Activated CD4-positive, CD25-positive, alpha-beta regulatory T cell treated with anti-CD3 and anti-CD28 coated beads, Interleukin-2, amount 50 U/mL, for 16 hours (primary cell): ENCODE data around the gene NR6A1.

Experiments
- DNase-seq: peaks from one replicate; pipeline ENCODE4 v3.0.0-alpha.2; 2020; ENCODE audit warnings: low read depth, low spot score

The NR6A1 gene

DNA sequence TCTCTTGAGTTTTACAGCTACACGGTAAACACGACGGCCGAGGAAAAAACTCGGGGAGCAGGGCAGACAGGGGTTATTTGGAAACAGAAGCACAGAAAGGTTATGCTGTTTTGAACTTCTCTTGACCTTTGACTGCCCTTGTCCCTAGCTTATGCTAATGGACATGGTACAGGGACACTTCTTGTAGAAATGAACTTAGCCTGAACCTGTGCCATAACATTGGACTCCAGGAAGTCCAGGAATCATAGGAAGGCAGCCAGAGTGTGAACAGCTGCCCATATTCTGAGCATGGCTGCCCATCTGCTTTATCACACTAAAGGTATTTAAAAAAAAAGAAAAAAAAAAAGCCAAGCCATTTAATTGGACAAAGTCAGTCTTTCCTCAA lies 46.1 kb downstream of the NR6A1 start:
- no peak for DNase-seq

DNA sequence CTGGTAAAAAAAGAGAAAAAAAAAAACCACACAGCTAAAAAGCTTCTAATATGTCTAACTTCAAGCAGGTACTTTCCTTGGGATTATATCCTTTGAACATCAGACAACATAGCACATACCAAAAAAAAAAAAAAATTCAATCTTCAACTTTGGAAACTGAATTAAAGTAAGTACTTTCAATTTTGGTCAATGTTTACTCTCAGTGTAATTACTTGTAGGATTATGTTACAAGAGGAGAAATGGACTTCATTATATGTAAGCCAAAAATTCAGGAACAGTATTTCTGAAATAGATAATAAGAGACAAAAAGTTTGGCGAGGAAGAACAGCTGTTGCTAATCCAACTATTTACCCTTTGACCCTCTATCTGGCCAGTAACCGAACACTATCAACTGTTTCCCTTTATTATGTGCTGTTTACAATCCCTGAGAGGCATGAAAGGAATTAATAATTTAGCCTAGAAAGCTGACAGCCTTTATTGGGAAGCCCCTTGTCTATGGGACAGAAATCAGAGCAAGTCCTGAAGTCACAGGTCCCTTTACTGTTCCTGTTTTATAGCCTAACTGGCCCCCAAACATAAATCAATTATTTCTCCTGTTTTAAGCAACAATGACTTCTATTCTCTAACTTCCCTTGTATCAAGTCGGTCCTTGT lies 46.6 kb downstream of the NR6A1 start:
- no peak for DNase-seq

DNA sequence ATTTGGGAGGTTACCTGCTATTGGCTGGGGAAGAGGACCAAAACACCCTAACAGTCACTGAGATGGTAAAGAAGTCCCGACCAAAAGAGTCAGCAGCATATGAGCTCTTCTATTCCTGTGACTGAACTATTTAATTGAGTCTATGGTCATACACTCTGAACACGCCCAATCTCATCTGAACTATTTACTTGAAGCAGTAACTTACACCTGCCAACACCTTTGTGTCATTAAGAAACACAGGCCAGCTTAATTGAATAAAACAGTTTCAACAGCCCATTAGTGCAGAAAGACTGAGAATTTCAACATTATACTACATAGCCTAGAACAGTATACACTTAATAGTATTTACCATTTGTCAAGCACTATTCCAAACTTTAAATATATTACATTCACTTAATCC lies 47.8 kb downstream of the NR6A1 start:
- no peak for DNase-seq

DNA sequence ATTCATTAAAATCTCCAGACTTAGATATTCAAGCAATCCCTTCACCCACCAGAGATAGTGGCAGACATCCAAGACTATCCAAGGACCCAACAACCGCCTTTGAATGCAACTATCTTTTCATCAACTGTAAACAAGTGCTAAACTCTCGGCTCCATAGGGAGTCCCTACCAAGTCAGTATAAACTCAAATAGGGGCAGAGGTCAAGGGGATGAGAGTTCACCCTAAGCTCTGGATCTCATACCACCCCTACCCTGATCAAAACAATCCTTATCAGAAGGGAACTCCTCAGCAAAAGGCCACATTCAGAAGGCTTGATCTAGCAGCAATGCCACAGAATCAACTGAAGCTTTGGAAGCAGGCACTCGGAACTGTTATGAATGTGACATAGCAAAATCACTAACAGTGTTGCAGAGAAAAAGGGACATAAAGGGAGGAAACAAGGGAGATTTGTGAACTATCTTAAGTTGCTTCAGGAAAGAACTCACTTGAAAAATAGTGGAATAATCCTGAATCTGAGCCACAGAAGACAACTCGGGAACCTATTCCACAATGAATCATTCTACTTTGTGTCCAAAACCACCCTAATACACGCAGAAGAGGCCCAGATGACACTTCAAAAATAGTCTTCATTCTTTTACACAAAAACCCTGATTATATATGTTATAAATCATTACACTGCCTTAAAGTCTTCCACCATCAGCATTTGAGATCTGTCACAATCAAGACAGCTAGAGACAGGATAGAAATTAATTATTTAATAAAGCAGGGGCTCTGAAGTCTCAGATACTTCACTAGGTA lies 49.8 kb downstream of the NR6A1 start:
- DNase-seq = no peak

DNA sequence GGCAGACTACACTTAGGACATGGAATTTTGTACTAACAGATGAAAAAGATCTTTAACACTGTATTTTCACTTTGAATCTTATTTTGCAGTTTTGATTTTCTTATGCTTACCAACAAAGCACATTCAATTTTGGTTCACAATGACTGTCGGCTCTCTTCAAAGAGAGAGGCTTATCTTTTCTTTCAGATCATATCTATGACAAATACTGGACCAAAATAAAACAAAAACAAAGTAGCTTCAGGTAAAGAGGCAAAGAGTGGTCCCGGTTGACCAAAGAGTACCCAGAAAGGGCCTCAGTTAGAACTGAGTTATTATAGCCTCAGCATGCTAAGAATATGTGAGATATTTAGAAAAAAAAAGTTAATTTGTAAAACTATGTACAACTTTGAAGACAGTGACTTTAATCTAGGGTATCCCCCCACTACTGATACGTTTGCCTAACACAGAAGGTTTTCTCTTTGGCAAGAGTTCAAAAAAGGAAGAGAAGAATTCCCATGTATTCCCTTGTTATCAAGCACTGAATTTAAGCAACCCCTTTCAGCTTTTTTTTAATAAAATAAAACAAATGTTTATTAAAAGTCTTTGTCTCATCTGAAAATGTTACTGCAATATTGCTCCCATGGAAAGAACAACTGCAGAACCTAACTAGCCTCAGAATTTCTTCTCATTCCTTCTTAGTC lies 50.5 kb downstream of the NR6A1 start:
- DNase-seq = no peak

DNA sequence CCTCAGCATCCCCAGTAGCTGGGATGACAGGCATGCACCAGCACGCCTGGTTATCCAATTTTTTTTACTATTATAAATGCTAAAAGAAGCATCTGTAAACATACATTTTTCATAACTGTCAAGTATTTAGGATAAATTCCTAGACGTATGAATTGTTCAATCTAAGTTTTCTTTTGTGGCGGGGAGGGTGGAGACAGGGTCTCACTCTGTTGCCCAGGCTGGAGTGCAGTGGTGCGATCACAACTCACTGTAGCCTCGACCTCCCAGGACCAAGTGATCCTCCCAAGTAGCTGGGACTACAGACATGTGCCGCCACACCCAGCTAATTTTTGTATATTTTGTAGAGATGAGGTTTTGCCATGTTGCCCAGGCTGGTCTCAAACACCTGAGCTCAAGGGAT lies 52.2 kb downstream of the NR6A1 start:
- no peak for DNase-seq

DNA sequence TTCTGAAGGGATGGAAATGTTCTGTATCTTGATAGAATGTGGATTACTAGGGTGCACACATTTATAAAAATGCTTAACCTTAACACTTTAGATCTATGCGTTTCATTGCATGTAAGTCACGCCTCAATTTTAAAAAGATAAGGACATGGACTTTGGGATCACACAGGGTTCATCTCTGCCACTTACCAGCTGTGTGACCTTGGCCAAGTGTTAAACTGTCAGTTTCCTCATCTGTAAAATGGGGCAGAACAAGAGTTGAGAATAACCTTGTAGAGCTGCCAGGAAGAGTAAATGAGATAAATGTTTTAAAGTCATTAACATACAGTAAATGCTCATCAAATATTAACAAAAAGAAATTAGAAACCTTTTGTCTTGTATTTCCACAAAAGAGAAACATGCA lies 53.5 kb downstream of the NR6A1 start:
- no peak for DNase-seq

DNA sequence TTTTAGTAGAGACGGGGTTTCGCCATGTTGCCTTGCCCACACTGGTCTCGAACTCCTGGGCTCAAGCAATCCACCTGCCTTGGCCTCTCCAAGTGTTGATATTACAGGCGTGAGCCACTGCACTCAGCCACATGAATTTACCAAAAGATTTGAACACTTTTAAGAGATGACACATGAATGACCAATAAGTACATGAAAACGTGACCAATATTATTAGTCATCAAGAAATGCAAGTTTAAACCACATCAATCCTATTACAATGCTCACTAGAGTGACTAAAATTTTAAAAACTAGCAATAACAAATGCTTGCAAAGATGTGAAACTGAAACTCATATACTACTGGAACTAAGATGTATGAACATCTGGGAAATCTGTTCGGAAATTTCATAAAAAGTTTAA lies 54.3 kb downstream of the NR6A1 start:
- no peak for DNase-seq

DNA sequence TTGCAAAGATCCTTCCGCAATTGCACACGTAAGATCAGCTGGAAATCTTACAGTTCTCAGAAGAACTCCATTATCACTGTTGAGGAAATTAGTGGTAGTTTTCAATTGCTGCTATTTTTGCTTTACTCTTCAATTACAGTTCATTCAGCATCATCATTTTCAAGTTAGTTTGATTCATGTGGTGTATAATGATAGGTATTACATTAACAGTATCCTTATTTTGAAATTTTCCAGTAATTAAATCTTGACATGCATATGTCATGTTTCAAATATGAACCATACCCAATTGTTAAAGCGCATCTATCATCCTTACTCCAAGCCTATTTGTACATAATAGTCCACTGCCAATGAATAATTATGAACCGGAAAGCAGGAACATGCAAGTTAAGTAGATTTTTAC lies 60.3 kb downstream of the NR6A1 start:
- no peak for DNase-seq

DNA sequence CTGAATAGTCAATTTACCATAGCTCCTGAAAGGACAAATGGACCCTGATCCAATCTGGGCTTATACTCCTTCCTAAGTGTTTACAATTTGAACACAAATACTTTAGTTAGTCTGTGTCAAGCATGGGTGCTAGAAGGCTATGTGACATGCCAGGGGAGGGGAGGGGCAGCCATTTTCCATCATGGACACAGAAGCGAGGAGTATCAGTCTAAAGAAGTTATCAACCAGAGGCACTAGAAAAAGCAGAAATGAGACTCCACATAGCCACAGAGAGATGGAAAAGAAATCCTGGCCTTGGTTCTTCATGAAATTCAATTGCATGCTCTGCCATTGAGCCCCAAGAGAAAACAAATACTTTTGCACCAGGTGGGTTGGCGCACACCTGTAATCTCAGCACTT lies 61.8 kb downstream of the NR6A1 start:
- DNase-seq = no peak

DNA sequence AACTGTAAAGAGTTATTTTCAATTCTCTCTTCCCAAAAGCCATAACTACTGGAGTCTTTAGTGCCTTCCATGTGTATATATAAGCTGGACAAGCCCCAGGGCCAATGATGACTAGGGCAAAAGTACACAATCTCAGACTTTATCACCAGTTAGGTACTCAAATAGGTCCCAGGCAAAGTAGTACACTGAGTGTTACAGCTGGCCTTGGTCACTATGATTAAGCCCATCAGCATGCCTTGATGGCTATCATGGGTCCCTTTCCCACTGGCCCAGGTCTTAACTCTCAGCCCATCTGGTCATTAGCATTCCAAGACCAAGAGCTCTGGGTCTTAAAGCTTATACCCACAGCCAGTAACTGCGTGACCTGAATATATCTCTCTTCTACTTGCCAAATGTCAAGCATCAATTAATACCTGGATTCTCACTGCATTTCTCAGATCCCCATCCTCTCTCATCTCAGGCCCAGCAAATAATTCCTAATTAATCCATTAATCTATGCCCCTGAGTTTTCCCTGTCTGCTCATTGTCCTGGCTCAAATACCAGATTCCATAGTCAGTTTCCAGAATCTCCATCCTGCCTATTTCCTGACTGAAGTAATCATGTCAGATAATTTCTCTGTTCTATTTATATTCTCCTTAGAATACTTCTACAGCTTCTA lies 62.3 kb downstream of the NR6A1 start:
- no peak for DNase-seq

DNA sequence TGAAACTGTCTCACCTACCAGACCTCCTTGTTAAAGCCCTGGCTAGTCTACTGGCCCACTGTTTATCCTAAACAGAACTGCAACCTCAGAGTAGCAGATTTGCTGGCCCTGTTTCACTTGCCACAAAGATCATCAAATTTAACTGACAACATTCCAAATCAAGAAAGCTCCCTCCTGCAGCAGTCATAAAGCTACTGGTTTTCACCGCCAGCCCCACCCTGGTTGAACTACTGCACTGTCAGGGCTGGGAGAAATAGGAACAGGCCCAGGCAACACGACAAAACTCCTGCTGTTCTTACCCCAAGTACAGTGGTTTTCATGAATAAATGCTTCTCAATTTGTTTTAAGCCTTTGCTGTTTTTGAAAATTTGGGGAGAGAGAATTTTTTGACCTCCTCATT lies 63.0 kb downstream of the NR6A1 start:
- no peak for DNase-seq

DNA sequence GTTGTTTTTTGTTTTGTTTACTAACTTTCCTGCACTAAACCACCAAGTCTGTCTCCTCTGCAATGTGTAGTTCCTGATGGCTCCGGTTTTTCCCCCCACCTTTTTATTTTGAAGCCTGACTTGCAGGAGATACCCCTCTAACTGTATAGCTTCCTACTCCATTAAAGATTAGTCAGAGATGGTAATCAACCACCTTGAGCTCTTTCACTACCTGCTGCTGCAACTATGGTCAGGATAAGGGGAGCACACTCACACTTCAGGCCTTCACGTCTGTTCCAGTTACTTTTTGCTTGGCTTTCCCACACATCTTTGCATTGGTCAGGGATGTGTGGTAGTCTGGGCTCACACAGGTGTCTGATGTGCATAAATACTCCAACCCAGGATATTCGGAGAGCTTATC lies 63.4 kb downstream of the NR6A1 start:
- no peak for DNase-seq

DNA sequence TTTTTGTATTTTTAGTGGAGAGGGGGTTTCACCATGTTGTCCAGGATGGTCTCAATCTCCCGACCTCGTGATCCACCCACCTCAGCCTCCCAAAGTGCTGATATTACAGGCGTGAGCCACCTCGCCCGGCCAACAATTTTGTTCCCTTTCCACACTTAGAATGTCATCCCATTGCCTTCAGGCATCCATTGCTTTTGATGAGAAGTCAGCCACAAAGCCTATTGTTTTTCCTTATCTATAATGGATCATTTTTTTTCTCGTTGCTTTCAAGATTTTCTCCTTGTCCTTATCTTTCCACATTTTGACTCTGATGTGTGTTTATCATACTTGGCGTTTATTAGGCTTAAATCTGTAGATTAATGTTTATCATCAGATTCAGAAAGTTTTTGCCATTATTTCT lies 64.4 kb downstream of the NR6A1 start:
- no peak for DNase-seq

DNA sequence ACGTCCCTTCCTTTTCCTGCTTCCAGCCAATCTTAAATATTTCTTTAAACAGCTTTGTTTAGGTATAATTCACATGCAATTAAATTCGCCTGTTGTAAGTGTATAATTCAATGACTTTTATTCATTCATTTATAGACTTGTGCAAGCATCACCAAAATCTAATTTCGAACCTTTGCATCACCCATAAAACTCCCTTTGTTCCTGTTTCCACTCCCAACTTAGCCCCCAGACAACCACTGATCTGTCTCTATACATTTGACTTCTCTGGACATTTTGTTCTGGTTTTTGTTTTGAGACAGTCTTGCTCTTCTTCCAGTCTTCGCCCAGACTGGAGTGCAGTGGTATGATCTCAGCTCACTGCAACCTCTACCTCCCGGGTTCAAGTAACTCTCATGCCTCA lies 71.5 kb downstream of the NR6A1 start:
- DNase-seq = no peak

DNA sequence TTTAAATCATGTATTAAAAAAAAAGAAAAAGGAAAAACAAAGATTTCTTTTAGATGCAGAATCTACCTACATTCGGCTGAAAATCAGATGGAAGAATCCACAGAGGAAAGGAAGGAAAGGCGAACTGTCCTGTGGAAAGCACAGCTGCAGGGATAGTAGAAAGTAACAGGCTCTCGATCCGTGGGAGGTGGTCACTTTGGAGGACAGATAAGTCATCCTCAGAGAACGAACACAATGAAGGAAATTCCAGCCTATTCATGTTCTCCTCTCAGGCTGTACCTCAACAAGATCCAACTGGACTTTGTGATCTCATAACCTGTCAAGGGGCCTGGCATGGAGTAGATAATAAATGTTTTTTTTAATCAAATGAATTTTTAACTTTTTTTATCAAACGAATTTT lies 72.8 kb downstream of the NR6A1 start:
- DNase-seq = no peak

DNA sequence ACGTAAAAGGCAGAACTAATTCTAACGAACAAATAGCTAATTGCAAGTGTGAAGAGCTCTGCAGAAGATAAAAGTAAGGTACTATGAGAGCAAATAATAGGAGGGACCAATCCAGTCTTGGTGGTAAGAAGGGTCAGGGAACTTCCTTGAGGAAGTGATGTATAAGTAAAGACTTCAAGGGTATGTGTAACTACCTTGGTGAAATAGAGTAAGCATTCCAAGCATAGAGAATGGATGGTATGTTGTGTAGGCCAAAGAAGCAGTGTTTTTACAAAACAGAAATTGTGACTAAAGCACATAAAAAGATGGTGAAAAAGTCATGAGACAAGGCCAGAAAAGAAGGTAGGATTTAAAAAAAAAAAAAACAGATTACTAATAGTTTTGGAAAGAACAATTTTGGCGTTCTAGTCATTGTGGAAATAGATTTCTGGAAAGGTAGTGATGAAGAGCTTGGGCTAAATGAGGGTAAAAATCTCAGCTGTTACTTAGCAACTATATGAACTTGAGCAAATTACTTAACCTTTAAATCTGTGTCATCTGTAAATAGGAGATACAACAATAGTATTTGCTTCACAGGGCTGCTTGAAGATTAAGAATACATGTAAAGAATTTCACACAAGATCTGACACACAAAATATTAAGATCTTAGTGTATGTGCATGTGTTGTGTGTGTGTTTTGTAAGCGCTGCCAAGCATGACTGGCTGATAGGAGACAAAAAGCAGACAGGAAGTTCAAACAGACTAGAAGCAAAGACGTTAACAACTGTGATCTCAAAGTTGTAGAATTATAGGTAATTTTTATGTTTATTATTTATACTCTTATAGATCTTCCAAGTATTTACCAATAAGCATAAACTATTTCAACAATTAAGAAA lies 73.5 kb downstream of the NR6A1 start:
- no peak for DNase-seq

DNA sequence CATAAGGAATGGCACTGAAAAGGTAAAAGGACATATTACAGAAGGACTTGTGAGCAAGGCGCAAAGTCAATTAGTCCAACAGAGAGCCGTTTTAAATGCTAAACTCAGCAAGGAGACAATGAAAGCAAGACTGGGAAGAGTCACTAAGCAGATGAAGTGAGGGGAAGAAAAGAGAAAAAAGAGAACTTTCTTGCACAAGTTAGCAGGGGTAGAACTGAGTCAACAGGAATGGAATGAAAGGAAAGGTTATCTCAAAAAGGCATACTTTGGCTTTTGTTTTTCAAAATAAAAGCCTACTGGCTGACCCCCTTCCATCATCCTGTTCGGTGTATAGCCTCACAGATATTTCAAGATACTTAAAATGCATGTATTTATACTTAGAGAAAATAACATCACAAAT lies 75.0 kb downstream of the NR6A1 start:
- DNase-seq = no peak

DNA sequence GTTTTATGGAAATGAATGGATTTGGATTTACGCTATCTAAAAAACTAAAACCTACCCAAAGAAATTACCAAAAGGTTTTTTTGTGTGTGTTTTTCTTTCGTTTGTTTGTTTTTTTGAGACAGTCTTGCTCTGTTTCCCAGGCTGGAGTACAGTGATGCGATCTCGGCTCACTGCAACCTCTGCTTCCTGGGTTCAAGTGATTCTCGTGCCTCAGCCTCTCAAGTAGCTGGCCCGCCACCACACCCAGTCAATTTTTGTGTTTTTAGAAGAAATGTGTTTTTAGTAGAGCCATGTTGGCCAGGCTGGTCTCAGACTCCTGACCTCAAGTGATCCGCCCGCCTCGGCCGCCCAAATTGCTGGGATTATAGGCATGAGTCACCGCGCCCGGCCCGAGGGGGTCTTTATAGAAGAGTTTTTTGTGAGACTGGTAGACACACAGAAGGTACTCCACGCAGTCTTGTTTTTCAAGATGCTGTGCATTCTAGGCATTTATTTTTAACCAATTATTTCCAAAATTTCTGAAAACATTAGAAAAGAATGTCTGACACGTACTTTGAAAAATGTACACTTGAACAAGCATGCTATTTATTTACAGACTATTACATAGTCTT lies 75.7 kb downstream of the NR6A1 start:
- DNase-seq = no peak

DNA sequence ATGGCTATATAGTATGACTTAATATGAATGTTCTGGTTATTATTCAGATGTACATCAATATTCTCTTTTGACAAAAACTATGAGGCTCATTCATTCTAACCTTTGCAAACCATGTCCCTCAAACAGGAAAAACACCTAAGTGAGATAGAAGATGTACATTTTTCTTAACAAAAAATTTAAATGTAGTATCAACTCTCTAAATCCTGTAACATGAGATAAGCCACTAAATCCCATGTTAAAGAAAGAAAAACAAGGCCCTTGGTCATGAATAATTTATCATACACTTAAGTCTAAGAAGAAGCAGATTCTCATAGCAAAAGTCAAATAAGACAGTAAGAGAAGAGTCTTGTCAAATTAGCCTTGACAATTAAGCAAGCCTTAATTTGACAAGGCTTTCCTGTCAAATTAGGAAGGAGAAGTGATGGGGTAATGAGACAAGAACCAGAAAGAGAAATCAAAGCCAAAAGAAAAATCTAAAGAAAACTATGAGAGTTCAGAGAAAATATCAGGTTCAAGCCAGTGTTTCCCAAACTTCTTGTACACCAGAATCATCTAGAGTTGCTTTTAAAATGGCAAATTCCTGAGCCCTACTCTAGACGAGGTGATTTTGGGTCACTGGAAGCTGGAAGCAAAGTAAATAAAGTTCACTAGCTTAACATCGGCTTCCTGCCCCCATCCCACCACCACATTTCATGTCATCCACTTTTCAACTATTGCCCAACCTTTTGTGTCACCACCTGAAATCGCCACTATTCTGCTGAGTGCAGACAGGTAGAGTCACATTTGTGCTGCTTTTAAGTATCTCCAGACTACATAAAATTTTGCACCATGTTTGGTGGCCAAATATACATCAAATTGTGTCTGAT lies 76.5 kb downstream of the NR6A1 start:
- DNase-seq = no peak
